DMS79 (cell line): Measurements from ENCODE around the gene MED7.

Experiments
- DNase-seq: peaks from one replicate; lab custom pipeline; 2025; lab: John Stamatoyannopoulos, UW

The MED7 gene

GRCh38 chr5:157106630-157107461, 35.8 kb downstream of the MED7 start:
- DNase-seq: no peak

GRCh38 chr5:157100140-157100679, 42.5 kb downstream of the MED7 start:
- DNase-seq: no peak

- no peak for DNase-seq
Observed at GRCh38 chr5:157088342-157088990, 54.2 kb downstream of the MED7 start.
